ENCODE data around the gene ADAMTS12.

The ADAMTS12 gene, protein sequence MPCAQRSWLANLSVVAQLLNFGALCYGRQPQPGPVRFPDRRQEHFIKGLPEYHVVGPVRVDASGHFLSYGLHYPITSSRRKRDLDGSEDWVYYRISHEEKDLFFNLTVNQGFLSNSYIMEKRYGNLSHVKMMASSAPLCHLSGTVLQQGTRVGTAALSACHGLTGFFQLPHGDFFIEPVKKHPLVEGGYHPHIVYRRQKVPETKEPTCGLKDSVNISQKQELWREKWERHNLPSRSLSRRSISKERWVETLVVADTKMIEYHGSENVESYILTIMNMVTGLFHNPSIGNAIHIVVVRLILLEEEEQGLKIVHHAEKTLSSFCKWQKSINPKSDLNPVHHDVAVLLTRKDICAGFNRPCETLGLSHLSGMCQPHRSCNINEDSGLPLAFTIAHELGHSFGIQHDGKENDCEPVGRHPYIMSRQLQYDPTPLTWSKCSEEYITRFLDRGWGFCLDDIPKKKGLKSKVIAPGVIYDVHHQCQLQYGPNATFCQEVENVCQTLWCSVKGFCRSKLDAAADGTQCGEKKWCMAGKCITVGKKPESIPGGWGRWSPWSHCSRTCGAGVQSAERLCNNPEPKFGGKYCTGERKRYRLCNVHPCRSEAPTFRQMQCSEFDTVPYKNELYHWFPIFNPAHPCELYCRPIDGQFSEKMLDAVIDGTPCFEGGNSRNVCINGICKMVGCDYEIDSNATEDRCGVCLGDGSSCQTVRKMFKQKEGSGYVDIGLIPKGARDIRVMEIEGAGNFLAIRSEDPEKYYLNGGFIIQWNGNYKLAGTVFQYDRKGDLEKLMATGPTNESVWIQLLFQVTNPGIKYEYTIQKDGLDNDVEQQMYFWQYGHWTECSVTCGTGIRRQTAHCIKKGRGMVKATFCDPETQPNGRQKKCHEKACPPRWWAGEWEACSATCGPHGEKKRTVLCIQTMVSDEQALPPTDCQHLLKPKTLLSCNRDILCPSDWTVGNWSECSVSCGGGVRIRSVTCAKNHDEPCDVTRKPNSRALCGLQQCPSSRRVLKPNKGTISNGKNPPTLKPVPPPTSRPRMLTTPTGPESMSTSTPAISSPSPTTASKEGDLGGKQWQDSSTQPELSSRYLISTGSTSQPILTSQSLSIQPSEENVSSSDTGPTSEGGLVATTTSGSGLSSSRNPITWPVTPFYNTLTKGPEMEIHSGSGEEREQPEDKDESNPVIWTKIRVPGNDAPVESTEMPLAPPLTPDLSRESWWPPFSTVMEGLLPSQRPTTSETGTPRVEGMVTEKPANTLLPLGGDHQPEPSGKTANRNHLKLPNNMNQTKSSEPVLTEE (N-terminal part only)

DNA sequence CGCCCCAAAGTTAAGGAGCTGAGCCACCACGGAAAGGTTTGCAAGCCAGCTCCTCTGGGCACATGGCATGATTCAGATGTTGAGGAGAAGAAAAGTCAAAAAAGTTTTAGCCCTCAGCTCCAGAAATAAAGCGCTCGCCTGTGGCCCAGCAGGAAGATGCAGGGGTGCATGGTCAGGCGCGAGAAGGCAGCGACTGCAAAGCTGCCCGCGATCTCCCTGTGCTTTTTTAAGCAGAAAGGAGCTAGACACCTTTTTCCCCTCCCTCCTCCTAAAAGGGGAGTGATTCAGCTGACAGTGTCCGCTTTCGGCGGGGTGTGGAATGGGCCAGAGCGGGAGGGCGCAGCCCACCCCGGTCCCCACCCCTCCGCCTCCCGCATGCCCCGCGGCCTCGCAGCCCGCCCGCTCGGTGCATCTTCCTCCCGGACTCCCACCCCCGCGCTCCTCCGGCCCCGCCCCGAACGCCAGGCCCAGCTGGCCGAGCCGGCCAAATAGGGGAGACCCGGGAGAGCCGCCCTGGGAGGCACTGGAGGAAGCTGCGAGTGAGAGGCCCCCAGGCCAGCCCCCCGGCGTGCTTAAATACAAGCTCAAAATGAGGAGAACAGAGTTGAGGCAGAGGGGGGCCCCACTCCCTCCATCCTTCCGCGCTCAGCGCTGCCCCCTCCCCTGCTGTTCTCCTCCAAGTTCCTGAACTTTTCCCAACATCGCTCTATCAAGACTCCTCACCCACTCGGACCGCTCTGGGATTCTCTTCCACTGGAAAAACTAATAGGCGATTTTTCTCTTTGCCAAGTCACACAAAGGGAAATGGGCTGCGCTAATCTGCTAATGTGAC, at the start of gene ADAMTS12:
TSS of gene ADAMTS12 (minus strand) at position 203 of the 832 bp plus-strand sequence. CDS start at position 69, 134 bp downstream.
- ChIA-PET CTCF (interaction anchor here (0.6 kb wide), 1 partner anchor 1271 kb away, joined by 3 read pairs; no protein-coding TSS in a partner anchor), POLR2A (ENCODE audit: low non-redundant PET) (no interaction called here)
- no peak within 1 kb of the TSS for H3K27ac ChIP-seq
- TF ChIP-seq, protein P1, sequence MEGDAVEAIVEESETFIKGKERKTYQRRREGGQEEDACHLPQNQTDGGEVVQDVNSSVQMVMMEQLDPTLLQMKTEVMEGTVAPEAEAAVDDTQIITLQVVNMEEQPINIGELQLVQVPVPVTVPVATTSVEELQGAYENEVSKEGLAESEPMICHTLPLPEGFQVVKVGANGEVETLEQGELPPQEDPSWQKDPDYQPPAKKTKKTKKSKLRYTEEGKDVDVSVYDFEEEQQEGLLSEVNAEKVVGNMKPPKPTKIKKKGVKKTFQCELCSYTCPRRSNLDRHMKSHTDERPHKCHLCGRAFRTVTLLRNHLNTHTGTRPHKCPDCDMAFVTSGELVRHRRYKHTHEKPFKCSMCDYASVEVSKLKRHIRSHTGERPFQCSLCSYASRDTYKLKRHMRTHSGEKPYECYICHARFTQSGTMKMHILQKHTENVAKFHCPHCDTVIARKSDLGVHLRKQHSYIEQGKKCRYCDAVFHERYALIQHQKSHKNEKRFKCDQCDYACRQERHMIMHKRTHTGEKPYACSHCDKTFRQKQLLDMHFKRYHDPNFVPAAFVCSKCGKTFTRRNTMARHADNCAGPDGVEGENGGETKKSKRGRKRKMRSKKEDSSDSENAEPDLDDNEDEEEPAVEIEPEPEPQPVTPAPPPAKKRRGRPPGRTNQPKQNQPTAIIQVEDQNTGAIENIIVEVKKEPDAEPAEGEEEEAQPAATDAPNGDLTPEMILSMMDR (conservative IDR thresholded peaks at IDR 0.05; ENCODE audit: low read depth), result no peak
- peak; percentile 19 for DNase-seq (ENCODE audit: low spot score)

DNA sequence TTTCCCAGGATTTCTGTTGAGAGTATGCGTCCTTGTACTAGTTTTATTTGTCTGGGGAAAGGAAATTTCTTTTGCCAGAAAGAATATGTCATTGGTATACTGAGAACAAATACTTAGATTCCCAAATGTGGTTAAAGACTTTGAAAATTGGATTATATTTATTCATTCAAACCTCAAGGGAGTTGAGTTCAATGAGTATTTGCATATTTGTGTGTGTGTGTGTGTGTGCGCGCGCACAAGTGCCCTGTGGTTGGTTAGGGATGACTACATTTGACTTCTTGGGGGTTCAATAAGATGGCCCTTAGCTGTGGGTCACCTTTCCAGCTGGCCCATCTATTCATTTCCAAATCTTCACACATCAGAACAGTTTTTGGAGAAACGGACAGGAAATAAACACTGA, 49.3 kb upstream of the ADAMTS12 start:
- CTCF ChIA-PET, result no interaction called here
- POLR2A ChIA-PET (ENCODE audit: low non-redundant PET), result no interaction called here
- H3K27ac ChIP-seq, result no peak overlapping the region
- DNase-seq (ENCODE audit: low spot score), result no peak
- TF ChIP-seq, protein P1 (conservative IDR thresholded peaks at IDR 0.05; ENCODE audit: low read depth), result no peak

DNA sequence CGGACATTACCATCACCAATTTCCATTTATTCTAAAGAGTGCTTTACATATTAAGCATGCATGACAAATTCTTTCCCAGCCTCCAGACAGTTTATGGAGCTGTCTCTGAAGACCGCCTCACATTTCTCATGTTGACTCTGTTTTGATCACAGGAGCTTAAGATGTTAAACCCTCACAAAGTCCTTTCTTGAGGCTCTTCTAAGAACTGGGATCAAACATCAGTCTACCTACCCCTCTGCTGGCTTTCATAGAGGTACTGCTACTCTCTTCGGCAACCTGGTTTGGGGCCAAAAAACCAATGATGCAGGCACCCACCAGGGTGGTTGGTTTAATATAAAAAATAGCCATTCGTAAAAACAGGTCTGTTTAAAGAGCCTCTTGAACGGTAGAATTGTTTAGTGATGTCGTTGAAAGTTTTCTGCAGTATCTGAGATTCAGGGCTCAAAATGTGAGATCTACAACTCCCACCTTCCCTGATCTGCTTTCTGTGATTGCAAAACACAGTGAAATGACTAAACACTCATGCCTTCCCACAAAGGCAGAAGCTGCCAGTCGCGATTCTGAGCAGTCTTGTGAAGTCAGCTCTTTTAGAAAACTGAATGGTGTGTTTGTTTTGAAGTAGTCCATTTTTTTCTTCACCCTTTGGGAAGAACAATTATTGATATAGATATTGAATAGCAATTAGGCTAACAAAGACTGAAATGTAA, 47.9 kb upstream of the ADAMTS12 start:
- CTCF ChIA-PET, result interaction anchor here (0.9 kb wide), 1 partner anchor 504 kb away, joined by 3 read pairs; no protein-coding TSS in a partner anchor
- DNase-seq (ENCODE audit: low spot score), result no peak
- no peak overlapping the region for H3K27ac ChIP-seq
- POLR2A ChIA-PET (ENCODE audit: low non-redundant PET), result no interaction called here
- TF ChIP-seq, protein P1 (conservative IDR thresholded peaks at IDR 0.05; ENCODE audit: low read depth), result no peak

DNA sequence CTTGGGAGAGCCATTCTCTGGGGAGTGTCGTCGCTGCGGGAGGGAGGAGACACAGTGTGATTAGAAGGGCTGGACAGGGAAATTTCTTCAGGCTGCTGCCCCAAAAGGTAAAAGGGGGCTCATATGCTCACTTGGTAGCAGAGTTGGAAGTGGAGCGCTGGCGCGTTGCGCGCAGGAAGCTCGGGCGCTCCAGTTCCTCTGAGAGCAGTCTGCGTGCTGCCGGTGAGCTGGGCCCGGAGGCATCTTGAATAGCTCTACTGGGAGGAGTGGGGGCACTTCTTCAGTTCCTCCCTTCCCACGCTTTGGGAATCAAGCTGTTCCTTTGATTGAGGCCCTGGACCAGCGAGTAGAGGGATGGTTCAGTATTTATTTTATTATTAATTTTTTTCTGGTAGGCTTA, 47.1 kb upstream of the ADAMTS12 start:
- DNase-seq (ENCODE audit: low spot score), result no peak
- H3K27ac ChIP-seq, result no peak overlapping the region
- POLR2A ChIA-PET (ENCODE audit: low non-redundant PET), result no interaction called here
- TF ChIP-seq, protein P1 (conservative IDR thresholded peaks at IDR 0.05; ENCODE audit: low read depth), result no peak
- CTCF ChIA-PET, result no interaction called here

DNA sequence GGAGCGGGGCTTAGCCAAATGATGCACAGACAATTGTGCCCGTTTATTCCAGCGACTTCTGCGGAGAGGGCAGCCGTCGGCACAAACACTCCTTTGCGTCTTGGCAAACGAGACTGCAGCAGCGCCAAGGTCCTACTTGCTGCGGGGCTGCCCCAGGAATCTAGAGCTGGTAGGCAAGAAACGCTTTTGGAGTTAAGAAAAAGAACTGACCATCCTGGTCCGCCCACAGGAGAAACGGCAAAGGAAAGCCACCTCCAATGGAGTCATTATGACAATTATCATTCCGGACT, 46.7 kb upstream of the ADAMTS12 start:
- ChIA-PET POLR2A (ENCODE audit: low non-redundant PET) (no interaction called here), CTCF (no interaction called here)
- H3K27ac ChIP-seq, result no peak overlapping the region
- TF ChIP-seq, protein P1 (conservative IDR thresholded peaks at IDR 0.05; ENCODE audit: low read depth), result no peak
- DNase-seq (ENCODE audit: low spot score), result no peak
